ENCODE results near the gene GNS. TPM values are rescaled to one million over a fixed set of nuclear protein-coding genes. Genes with fewer than 3 reads are reported as not detected.
"Not testable (repeated sequence)": the region's sequence is repeated elsewhere in the genome, so short reads cannot be mapped to it uniquely, and the experiment has no call there.

The GNS gene
- total RNA-seq, 2 donors from 2014 or later = 21.5 to 26.8 TPM

DNA sequence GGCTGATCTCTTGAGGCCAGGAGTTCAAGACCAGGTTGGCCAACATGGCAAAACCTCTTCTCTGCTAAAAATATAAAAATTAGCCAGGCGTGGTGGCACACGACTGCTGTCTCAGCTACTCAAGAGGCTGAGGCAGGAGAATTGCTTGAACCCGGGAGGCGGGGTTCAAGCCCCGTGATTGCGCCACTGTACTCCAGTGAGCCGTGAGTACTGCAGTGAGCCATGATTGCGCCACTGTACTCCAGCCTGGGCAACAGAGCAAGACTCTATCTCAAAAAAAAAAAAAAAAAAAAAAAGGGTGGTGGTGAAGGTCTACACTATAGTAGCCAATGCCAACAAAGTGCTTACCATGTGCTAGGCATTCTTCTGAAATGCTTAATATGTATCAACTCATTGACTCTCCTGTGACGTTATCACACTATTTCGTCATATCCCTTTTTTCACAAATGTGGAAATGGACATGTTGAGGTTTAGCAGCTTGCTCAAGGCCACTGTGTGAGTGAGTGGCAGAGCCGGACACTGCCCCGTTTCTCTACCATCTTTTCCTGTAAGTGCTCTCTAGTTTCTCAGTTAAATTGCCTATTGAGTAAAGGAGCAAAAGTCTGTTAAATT is 59.6 kb downstream of the GNS start:
- no peak for ATAC-seq
- peak overlapping the region in 1 of 2 donors; percentile 85 for H3K27ac Mint-ChIP-seq
- no peaks in the 10 kb centered on the region for H3K9me3 Mint-ChIP-seq
- H3K36me3 Mint-ChIP-seq = peaks cover 5 to 16% of the 10 kb centered on the region in 2 donors
- no peak for DNase-seq (ENCODE audit: low spot score in 2 of 2)

DNA sequence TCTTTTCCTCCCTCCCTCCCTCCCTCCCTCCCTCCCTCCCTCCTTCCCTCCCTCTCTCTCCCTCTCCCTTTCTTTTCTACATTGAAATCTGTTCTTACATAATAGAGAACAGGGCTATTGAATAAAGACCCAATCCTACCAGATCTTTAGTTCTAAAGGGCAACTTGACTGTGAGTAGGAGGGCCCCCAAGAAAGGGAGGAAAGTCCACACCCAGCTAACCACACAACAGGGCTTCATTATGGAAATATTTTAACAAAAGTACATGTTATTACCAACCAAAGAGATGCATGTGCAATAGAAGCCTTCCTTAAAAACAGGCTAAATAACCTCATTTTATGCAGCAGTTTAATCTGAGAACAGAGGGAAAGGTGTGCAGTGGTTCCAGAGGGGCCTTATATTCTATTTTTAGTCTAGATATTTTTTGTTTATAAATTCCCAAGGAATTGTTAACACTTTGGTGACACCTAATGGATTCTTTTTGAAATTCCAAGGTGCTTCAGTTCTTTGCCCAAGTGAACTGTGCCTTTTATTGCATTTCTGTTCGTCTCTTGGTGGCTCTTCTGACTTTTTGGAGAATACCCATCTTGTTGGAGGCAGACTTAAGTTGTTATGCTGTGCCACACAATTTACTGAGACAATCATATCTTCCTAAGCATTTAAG is 63.0 kb downstream of the GNS start:
- ATAC-seq = no peak
- DNase-seq (ENCODE audit: low spot score in 2 of 2) = no peak
- Mint-ChIP-seq H3K27ac (no peak overlapping the region), H3K9me3 (no peaks in the 10 kb centered on the region), H3K36me3 (peaks cover 12 to 16% of the 10 kb centered on the region in 2 donors)

- no peak for DNase-seq (ENCODE audit: low spot score in 2 of 2)
- Mint-ChIP-seq H3K36me3 (peaks cover 12 to 15% of the 10 kb centered on the region in 2 donors), H3K9me3 (no peaks in the 10 kb centered on the region)
Observed at GRCh38 chr12:64695550-64695949, 63.7 kb downstream of the GNS start.

DNA sequence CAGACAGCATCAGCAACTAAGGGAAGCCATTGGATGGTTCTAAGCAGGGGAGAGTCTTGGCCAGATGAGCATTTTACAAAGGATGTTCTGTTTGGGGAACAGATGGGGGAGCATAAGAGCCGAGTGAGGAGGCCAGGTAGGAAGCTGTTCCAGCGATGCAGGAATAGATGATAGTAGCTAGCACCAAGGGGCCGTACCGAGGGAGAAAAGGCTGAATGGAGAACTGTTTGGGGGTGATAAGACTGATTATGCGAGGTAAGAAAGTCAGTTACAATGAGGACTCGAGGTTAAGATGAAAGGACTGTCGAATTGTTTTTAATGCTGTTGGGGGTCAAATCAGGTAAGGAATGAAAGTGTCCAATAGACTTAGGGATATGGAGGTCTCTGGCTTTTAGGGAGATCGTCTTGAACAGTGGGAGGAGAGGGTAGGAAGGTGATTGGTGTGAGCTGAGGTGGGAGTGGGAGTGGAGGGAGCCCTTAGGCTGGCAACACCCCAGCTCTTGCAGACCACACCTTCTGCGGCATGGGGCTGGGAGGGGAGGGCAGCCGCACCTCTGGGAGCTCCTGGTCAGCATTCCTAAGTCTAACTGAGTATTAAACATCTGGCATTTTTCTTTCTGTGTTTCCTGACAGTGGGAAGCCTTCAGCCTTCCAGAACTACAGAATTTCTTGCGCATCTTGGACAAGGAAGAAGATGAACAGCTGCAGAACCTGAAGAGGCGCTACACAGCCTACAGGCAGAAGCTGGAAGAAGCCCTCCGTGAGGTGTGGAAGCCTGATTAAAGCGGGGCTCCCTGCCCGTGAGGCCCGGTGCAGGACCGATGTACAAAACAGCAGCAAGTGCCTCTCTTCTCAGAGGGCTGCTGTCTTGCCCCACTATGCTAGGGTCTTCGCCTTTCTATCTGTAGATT is 64.8 kb downstream of the GNS start:
- H3K27ac Mint-ChIP-seq = peak overlapping the region; percentile 66 to 85
- ATAC-seq (no peak), DNase-seq (ENCODE audit: low spot score in 2 of 2) (no peak)
- H3K9me3 Mint-ChIP-seq = no peaks in the 10 kb centered on the region
- peaks cover 6% of the 10 kb centered on the region in 2 donors for H3K36me3 Mint-ChIP-seq

More at GRCh38 chr12:64695550-64695949, 63.7 kb downstream of the GNS start:
- no peak for ATAC-seq
- peak overlapping the region in 1 of 2 donors; percentile 32 for H3K27ac Mint-ChIP-seq

DNA sequence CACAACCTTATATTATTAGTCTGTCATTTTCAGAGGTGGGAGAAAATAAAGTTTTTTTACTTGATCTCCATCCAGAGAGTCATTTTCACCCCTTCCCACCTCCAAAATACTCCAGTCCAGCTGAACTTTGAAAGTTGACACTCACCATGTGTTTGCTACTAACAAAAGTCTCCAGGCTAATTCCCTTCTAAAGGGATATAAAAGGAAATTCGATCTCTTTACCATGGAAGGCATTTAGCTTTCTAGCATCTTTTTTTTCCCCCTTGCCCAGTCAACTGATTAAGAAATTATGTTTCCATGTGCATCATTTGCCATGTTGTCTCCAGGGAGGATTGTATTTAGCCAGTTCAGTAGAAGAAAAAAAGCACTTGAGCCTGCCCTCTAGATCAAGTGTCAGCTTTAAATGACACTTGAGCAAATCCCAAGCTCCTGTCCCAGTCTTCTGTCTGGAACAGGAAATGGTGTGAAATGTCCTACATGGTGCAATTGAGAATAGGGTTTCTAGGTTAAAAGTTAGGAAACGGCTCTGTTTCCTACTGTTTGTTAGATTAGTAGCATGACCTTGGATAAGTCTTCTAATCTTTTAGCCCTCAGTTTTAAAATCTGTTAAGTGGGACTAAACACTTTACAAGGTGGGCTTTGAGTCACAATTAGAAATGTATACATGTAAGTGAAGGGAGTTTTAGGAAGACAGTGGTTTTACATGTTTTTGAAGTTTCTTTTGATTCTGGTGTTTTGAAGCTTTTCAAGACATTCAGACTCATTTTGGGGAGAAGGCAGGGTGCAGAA is 67.2 kb downstream of the GNS start:
- Mint-ChIP-seq H3K27ac (peak overlapping the region in 1 of 2 donors; percentile 44), H3K36me3 (peaks cover 14 to 20% of the 10 kb centered on the region in 2 donors), H3K9me3 (no peaks in the 10 kb centered on the region)
- no peak for DNase-seq (ENCODE audit: low spot score in 2 of 2)
- ATAC-seq = no peak

- no peaks in the 10 kb centered on the region for H3K9me3 Mint-ChIP-seq
- DNase-seq (ENCODE audit: low spot score in 2 of 2) (no peak), ATAC-seq (no peak)
- peak overlapping the region; percentile 44 to 57 for H3K27ac Mint-ChIP-seq
- peaks cover 14 to 20% of the 10 kb centered on the region in 2 donors for H3K36me3 Mint-ChIP-seq
Observed at GRCh38 chr12:64691227-64691794, 67.9 kb downstream of the GNS start.

DNA sequence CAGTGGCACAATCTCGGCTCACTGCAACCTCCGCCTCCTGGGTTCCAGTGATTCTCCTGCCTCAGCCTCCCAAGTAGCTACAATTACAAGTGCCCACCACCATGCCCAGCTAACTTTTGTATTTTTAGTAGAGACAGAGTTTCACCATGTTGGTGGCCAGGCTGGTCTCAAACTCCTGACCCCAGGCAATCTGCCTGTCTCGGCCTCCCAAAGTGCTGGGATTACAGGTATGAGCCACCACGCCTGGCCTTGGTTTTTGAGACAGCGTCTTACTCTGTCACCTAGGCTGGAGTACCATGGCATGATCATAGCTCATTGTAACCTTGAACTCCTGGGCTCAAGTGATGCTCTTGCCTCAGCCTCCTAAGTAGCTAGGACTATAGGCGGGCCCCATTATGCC is 69.0 kb downstream of the GNS start:
- ATAC-seq; H3K27ac Mint-ChIP-seq; H3K9me3 Mint-ChIP-seq; DNase-seq (ENCODE audit: low spot score in 2 of 2): not testable (repeated sequence)
- peaks cover 14 to 29% of the 10 kb centered on the region in 2 donors for H3K36me3 Mint-ChIP-seq

DNA sequence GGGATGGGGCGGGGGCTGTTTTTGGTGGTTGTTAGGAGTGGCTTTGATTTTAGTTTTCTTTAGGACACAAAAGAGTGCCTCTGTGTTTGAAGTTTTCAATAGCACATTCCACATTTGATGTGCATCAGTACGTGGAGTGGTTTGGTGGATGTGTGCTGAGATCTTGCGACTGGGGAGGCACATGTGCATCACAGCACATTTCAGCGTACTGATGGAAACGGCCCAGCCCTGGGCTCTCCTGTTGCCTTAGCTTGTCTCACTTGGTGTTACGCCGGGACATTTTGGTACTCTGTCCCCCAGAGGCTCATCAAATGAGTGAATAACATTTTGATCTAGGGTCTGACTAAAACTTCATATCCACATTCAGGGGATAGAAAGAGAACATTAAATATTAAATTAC is 70.5 kb downstream of the GNS start:
- peaks cover 0 to 3% of the 10 kb centered on the region in 2 donors for H3K9me3 Mint-ChIP-seq
- ATAC-seq = no peak

DNA sequence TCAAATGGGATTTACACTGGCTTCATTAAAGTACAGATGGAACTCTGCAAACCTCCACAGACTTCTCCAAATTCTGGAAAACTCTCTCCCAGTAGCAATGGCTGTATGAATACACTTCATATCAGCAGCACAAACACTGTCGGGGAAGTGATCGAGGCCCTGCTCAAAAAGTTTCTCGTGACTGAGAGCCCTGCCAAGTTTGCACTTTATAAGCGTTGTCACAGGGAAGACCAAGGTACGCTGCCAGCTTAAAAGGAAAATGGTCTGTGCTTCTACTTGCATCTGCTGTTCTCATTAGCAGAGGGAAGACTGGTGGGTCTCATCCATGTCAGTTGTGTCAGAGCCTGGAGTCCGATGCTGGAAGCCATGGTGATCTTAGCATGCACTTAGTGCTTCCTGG is 71.0 kb downstream of the GNS start:
- Mint-ChIP-seq H3K9me3 (peaks cover 0 to 5% of the 10 kb centered on the region in 2 donors), H3K27ac (peak overlapping the region; percentile 75 to 87), H3K36me3 (peaks cover 14 to 45% of the 10 kb centered on the region in 2 donors)
- DNase-seq (ENCODE audit: low spot score in 2 of 2) = no peak
- ATAC-seq = no peak

More for the DNA sequence above, 70.5 kb downstream of the GNS start:
- Mint-ChIP-seq H3K27ac (peak overlapping the region; percentile 75 to 81), H3K36me3 (peaks cover 14 to 41% of the 10 kb centered on the region in 2 donors)
- DNase-seq (ENCODE audit: low spot score in 2 of 2) = no peak

- H3K36me3 Mint-ChIP-seq = peaks cover 14 to 45% of the 10 kb centered on the region in 2 donors
- peak overlapping the region; percentile 75 to 87 for H3K27ac Mint-ChIP-seq
- DNase-seq (ENCODE audit: low spot score in 2 of 2) = no peak
- H3K9me3 Mint-ChIP-seq = peaks cover 0 to 5% of the 10 kb centered on the region in 2 donors
- ATAC-seq = peak; percentile 4 to 58
Observed at GRCh38 chr12:64687816-64688215, 71.4 kb downstream of the GNS start.

DNA sequence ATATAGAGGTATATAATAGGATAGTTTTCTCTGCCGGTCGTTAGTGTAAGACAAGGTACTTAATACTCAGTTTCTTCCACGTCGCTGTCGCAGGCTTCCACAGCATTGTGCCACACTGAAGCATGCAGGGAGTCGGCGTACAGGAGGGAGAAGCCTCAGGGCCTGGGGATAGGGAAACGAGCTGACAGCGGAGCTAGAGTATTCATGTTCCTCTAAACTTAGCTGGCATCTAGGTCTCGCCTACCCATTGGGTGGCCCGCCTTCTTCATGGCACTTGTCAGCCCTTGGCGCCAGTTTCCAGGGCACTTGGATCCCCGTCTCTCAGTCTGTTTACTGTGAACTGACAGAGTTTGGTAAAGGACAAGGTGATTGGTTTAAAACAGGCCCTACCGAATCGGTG is 73.6 kb downstream of the GNS start:
- H3K9me3 Mint-ChIP-seq = peaks cover 0 to 5% of the 10 kb centered on the region in 2 donors
- H3K36me3 Mint-ChIP-seq = peaks cover 14 to 44% of the 10 kb centered on the region in 2 donors
- ATAC-seq (no peak), DNase-seq (ENCODE audit: low spot score in 2 of 2) (no peak)
- peak overlapping the region; percentile 90 to 92 for H3K27ac Mint-ChIP-seq

DNA sequence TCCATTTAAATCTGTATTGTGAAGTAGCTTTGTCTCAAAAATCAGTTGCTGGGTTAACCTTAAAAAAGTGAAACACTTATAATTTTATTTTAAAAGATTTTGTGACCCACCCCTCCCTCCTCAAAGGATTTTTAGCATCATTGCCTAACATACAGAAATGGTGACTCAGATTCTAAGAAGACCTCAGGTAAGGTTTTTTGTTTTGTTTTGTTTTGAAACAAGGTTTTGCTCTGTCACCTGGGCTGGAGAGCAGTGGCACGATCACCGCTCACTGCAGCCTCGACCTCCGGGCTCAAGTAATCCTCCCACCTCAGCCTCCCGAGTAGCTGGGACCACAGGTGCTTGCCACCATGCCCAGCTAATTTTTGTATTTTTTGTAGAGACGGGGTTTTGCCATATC is 74.2 kb downstream of the GNS start:
- no peak for DNase-seq (ENCODE audit: low spot score in 2 of 2)
- ATAC-seq = peak; percentile 7 to 39
- Mint-ChIP-seq H3K9me3 (peaks cover 0 to 5% of the 10 kb centered on the region in 2 donors), H3K27ac (peak overlapping the region; percentile 90 to 92), H3K36me3 (peaks cover 14 to 44% of the 10 kb centered on the region in 2 donors)

- DNase-seq (ENCODE audit: low spot score in 2 of 2) (no peak), ATAC-seq (no peak)
- Mint-ChIP-seq H3K27ac (peak overlapping the region; percentile 90 to 92), H3K9me3 (peaks cover 0 to 5% of the 10 kb centered on the region in 2 donors), H3K36me3 (peaks cover 14 to 42% of the 10 kb centered on the region in 2 donors)
Observed at GRCh38 chr12:64683816-64684543, 75.2 kb downstream of the GNS start.

- ATAC-seq (no peak), DNase-seq (ENCODE audit: low spot score in 2 of 2) (no peak)
- Mint-ChIP-seq H3K36me3 (peaks cover 6 to 30% of the 10 kb centered on the region in 2 donors), H3K27ac (peak overlapping the region; percentile 82 to 90), H3K9me3 (peaks cover 0 to 5% of the 10 kb centered on the region in 2 donors)
Observed at GRCh38 chr12:64682572-64683277, 76.5 kb downstream of the GNS start.

Data from activated naive CD4-positive, alpha-beta T cell treated with anti-CD3 and anti-CD28 coated beads, Interleukin-2, amount 50 U/mL, for 72 hours (primary cell).